ENCODE results near the gene FFAR2. TPM values are rescaled to one million over a fixed set of nuclear protein-coding genes. Genes with fewer than 3 reads are reported as not detected.

FFAR2 gene
- total RNA-seq, 1 experiment from 2014 or later, result not detected

DNA sequence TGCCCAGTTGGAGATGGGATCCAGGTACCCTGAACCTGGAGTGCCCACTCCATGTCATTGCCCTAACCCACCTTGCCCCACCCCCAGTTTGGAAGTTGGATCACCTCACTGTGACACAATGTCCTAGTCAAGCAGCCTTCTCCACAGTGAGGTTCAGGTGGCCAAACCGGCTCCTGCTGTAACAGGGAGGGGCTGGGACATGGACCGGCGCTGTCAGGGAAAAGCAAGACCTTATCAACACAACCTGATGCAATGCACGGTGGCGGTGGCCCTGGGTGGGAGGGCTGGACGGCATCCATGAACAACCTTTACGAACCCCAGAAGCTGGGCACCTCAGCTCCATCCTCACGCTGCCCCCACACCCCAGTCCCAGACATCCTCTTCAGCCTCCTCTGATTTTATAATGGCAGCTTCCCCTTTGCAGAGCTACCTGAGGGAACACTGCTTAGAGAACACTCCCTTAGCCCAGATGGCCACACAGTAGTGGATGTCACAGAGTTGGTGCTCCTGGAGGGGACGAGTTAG lies 43.8 kb downstream of the FFAR2 start (continued):
- TF ChIP-seq, protein P1, sequence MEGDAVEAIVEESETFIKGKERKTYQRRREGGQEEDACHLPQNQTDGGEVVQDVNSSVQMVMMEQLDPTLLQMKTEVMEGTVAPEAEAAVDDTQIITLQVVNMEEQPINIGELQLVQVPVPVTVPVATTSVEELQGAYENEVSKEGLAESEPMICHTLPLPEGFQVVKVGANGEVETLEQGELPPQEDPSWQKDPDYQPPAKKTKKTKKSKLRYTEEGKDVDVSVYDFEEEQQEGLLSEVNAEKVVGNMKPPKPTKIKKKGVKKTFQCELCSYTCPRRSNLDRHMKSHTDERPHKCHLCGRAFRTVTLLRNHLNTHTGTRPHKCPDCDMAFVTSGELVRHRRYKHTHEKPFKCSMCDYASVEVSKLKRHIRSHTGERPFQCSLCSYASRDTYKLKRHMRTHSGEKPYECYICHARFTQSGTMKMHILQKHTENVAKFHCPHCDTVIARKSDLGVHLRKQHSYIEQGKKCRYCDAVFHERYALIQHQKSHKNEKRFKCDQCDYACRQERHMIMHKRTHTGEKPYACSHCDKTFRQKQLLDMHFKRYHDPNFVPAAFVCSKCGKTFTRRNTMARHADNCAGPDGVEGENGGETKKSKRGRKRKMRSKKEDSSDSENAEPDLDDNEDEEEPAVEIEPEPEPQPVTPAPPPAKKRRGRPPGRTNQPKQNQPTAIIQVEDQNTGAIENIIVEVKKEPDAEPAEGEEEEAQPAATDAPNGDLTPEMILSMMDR (IDR thresholded peaks at IDR 0.05 in 2 of 3, conservative IDR thresholded peaks at IDR 0.05 in 1 of 3; ENCODE audit: borderline replicate concordance in 1 of 3, insufficient read depth in 1 of 3, low read depth in 2 of 3, low read length in 2 of 3), result no peak
- TF ChIP-seq, protein P2, sequence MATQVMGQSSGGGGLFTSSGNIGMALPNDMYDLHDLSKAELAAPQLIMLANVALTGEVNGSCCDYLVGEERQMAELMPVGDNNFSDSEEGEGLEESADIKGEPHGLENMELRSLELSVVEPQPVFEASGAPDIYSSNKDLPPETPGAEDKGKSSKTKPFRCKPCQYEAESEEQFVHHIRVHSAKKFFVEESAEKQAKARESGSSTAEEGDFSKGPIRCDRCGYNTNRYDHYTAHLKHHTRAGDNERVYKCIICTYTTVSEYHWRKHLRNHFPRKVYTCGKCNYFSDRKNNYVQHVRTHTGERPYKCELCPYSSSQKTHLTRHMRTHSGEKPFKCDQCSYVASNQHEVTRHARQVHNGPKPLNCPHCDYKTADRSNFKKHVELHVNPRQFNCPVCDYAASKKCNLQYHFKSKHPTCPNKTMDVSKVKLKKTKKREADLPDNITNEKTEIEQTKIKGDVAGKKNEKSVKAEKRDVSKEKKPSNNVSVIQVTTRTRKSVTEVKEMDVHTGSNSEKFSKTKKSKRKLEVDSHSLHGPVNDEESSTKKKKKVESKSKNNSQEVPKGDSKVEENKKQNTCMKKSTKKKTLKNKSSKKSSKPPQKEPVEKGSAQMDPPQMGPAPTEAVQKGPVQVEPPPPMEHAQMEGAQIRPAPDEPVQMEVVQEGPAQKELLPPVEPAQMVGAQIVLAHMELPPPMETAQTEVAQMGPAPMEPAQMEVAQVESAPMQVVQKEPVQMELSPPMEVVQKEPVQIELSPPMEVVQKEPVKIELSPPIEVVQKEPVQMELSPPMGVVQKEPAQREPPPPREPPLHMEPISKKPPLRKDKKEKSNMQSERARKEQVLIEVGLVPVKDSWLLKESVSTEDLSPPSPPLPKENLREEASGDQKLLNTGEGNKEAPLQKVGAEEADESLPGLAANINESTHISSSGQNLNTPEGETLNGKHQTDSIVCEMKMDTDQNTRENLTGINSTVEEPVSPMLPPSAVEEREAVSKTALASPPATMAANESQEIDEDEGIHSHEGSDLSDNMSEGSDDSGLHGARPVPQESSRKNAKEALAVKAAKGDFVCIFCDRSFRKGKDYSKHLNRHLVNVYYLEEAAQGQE (IDR thresholded peaks at IDR 0.05; ENCODE audit: low read depth), result no peak

DNA sequence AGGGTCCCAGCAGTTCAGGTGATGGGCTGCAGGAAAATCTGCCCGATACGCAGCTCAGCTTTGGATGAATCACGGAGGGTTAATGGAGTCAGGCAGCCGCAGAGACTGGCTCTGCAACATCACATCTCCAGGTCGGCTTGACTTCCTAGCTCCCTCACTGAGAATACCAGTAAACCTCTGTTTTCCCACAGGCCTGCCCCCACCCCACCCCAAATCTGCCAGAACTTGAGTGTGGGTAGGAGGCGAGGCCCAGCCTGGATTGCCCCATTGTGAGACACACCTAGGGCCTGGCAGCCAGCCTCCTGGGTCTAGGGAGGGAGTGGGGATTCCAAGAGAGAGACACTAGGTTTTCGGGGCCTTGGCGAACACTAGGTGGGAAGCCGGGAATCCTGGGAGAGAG lies 45.9 kb downstream of the FFAR2 start:
- no peaks in the 10 kb centered on the region for H3K79me2 ChIP-seq (ENCODE audit: insufficient read depth, low read length)
- no peaks in the 10 kb centered on the region; the same call in 1 of the 2 replicates for H3K27me3 ChIP-seq (ENCODE audit: insufficient read depth, low read length)
- peaks cover 4 to 11% of the 10 kb centered on the region in 2 experiments; a peak in 3 of 4 replicates for H3K4me1 ChIP-seq (ENCODE audit: control insufficient read depth in 1 of 2, insufficient read depth in 2 of 2, low read length in 2 of 2)
- no TSS peak for BruUV-seq (replicated peaks)
- POLR2A ChIA-PET, result no interaction called here
- no peak overlapping the region for H2AFZ ChIP-seq (ENCODE audit: low read depth, low read length, poor library complexity, severe bottlenecking)
- no peaks in the 10 kb centered on the region for H4K20me1 ChIP-seq (ENCODE audit: insufficient read depth)
- no peak overlapping the region for H3K4me3 ChIP-seq (replicated peaks in 1 of 2; ENCODE audit: low read depth in 1 of 2, low read length in 2 of 2)
- no peak for DNase-seq (ENCODE audit: low read depth, low spot score)
- peaks cover 4 to 6% of the 10 kb centered on the region in 2 experiments; a peak in 1 of 4 replicates for H3K36me3 ChIP-seq (ENCODE audit: control insufficient read depth in 1 of 2, insufficient read depth in 2 of 2, low read length in 2 of 2)
- no peak overlapping the region for H3K27ac ChIP-seq (ENCODE audit: low read depth, low read length)
- no peak for ATAC-seq
- H3K9me2 ChIP-seq (ENCODE audit: insufficient read depth), result no peaks in the 10 kb centered on the region
- intact Hi-C loops (cut with micrococcal nuclease), result no loop called here
- CTCF ChIA-PET, result no interaction called here
- RAD21 ChIA-PET (ENCODE audit: low non-redundant PET in 1 of 2, low total read pairs in 2 of 2, uncharacterized antibody in 2 of 2, unreplicated experiment in 2 of 2), result no interaction called here
- H3K9ac ChIP-seq (ENCODE audit: low read length), result no peak overlapping the region
- H3K9me3 ChIP-seq (ENCODE audit: control insufficient read depth in 1 of 2, insufficient read depth in 1 of 2, low read depth in 1 of 2, low read length in 2 of 2), result no peaks in the 10 kb centered on the region
- no peak overlapping the region for H3K4me2 ChIP-seq (ENCODE audit: low read length)
- TF ChIP-seq, protein P3, sequence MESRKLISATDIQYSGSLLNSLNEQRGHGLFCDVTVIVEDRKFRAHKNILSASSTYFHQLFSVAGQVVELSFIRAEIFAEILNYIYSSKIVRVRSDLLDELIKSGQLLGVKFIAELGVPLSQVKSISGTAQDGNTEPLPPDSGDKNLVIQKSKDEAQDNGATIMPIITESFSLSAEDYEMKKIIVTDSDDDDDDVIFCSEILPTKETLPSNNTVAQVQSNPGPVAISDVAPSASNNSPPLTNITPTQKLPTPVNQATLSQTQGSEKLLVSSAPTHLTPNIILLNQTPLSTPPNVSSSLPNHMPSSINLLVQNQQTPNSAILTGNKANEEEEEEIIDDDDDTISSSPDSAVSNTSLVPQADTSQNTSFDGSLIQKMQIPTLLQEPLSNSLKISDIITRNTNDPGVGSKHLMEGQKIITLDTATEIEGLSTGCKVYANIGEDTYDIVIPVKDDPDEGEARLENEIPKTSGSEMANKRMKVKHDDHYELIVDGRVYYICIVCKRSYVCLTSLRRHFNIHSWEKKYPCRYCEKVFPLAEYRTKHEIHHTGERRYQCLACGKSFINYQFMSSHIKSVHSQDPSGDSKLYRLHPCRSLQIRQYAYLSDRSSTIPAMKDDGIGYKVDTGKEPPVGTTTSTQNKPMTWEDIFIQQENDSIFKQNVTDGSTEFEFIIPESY (IDR thresholded peaks at IDR 0.05; ENCODE audit: extremely low read depth, insufficient replicate concordance, low read length), result no peak
- TF ChIP-seq EGR1 (IDR thresholded peaks at IDR 0.05; ENCODE audit: low read depth) (no peak), TCF7L2 (IDR thresholded peaks at IDR 0.05; ENCODE audit: borderline replicate concordance, extremely low read depth, insufficient read depth, insufficient read length) (no peak), EZH2phosphoT487 (IDR thresholded peaks at IDR 0.05; ENCODE audit: borderline replicate concordance) (no peak), CBX3 (IDR thresholded peaks at IDR 0.05; ENCODE audit: low read depth) (no peak)
- TF ChIP-seq, protein P2 (IDR thresholded peaks at IDR 0.05; ENCODE audit: low read depth), result no peak
- TF ChIP-seq, protein P1 (IDR thresholded peaks at IDR 0.05 in 2 of 3, conservative IDR thresholded peaks at IDR 0.05 in 1 of 3; ENCODE audit: borderline replicate concordance in 1 of 3, insufficient read depth in 1 of 3, low read depth in 2 of 3, low read length in 2 of 3), result no peak
